ENCODE measurements around the gene SLC5A2. TPM values are rescaled to one million over a fixed set of nuclear protein-coding genes. Genes with fewer than 3 reads are reported as not detected.
"Not testable (repeated sequence)": the region's sequence is repeated elsewhere in the genome, so short reads cannot be mapped to it uniquely, and the experiment has no call there.

SLC5A2 gene
- total RNA-seq: 1 to 10 TPM in 1 of 2 experiments, under 1 TPM in 1; 0.53 to 1.0 TPM

DNA sequence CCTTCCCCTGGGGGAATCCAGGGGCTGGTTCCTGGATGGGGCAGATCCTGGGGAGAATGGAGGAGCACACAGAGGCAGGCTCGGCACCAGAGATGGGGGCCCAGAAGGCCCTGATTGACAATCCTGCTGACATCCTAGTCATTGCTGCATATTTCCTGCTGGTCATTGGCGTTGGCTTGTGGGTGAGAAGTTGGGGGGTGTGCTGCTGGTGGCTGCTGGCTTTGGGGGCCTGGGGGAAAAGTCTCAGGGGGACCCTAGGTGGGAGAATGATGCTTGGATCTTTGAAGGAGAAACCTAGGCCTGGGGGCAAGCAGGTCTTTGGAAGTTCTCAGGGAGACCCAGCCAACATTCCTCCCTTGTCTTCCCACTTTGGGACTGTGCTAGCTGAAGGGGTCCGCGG, at the start of gene SLC5A2:
SLC5A2 (plus strand) TSS at position 43 of the 400 bp plus-strand sequence; CDS start at position 57, 14 bp downstream.
- no peak for ATAC-seq (ENCODE audit: low read depth)
- POLR2A ChIA-PET: no interaction called here

DNA sequence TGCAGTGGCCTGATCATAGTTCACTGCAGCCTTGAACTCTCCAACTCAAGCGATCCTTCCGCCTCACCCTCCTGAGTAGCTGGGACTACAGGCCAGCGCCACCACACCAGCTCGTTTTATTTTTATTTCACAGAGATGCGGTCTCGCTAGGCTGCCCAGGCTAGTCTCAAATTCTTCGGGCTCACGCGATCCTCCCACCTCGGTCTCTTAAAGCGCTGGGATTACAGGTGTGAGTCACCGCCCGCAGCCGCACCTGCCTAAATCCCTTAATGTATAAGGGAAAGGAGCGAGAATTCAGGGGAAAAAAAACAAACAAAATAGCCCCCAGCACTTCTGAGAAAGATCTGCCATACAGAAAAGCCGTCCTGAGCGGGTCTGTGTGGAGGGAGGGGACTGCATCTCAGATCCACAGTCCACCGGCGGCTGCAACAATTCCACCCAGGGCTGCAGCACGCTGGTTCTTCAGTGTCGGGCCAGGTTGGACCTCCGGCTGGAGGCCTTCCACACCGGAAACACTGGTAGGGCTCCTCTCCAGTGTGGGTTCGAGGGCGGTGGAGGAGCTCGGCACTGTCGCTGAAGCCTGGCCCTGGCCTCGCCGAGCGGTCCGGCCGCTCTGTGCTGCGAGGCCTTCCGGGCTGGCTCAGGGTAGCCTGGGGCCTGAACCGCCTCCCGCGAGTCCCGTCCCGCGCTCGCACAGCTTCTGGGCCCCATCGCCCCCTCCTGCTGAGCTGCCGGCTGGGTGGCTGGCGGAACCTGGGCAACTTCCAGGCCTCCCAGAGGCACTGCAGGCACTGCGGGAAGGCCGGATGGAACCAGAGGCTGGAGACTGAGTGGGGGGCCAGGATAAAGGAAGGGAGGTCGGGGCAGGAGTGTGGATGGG, 47.3 kb upstream of the SLC5A2 start:
- Mint-ChIP-seq H3K27ac (no peak overlapping the region), H3K4me1 (peaks cover 19% of the 10 kb centered on the region), H3K27me3 (no peaks in the 10 kb centered on the region), H3K36me3 (no peaks in the 10 kb centered on the region), H3K4me3 (no peak overlapping the region), H3K9me3 (no peaks in the 10 kb centered on the region)
- no peak for DNase-seq
- POLR2A ChIA-PET: no interaction called here
- no peak for ATAC-seq (ENCODE audit: low read depth)

More for the DNA sequence above, at the start of gene SLC5A2:
- no peaks in the 10 kb centered on the region for H3K4me1 Mint-ChIP-seq
- peaks cover 3% of the 10 kb centered on the region for H3K27me3 Mint-ChIP-seq
- H3K27ac Mint-ChIP-seq: no peak within 1 kb of the TSS
- H3K36me3 Mint-ChIP-seq: no peaks in the 10 kb centered on the region
- no peak for DNase-seq
- no peak within 1 kb of the TSS for H3K4me3 Mint-ChIP-seq
- H3K9me3 Mint-ChIP-seq: no peaks in the 10 kb centered on the region

DNA sequence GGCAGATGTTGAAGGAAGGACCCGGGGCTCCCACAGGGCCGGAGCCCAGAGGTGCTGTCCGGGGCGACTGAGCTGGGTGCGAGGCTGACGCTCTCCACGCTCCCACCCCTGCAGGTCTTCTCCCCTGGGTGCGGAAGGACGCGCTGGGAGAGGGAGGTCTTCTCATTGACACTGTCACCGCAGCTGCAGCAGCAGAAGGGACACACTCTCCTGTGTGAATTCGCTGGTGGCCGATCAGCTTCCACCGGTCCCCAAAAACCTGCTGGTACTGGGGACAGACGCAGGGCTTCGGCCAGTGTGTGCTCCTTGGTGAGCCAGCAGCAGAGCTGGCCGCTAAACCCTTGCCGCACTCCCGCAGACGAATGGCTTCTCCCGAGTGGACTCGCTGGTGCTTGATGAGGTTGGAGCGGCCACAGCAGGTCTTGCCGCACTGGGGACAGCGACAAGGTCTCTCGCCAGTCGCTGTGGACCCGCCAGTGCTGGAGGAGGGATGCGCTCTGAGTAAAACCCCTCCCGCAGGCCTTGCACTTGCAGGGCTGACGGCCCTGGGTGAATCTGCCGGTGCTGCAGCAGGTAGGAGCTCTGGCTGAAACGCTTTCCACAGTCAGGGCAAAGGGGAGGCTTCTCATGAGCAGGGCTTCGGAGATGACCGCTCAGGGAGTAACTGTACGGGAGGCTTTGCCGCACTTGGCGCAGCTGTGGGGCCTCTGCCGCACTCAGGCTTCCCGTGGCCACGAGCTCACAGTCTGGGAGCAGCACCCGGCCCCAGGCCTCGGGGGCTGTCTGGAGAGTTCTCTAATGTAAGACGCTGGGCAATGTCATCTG, 46.5 kb upstream of the SLC5A2 start:
- DNase-seq (no peak), ATAC-seq (ENCODE audit: low read depth) (no peak)
- H3K4me3 Mint-ChIP-seq: no peak overlapping the region
- H3K9me3 Mint-ChIP-seq: no peaks in the 10 kb centered on the region
- H3K4me1 Mint-ChIP-seq: peaks cover 15% of the 10 kb centered on the region
- POLR2A ChIA-PET: interaction anchor here (1.2 kb wide), 1 partner anchor 256 kb away, joined by 3 read pairs; no protein-coding TSS in a partner anchor
- no peak overlapping the region for H3K27ac Mint-ChIP-seq
- H3K36me3 Mint-ChIP-seq: no peaks in the 10 kb centered on the region
- no peaks in the 10 kb centered on the region for H3K27me3 Mint-ChIP-seq

DNA sequence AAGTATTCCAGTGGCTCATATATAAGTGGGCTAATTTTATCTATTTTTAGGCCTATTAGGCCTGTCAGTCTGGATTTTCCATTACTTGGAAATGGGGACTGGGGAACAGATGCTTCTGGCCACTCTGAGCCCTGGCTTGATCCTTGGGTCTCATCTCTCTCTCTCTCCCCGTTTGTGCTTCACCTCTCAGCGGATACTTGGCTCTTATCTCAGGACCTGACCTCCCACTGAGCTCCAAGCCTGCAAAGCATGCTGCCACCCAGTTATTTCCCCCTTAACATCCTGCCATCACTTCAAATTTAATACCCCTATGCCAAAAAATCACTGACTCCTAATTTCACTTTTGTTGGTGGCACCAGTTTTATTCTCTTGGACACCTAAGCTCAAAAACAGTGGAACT, 44.5 kb upstream of the SLC5A2 start:
- no peak for ATAC-seq (ENCODE audit: low read depth)
- Mint-ChIP-seq H3K9me3 (no peaks in the 10 kb centered on the region), H3K4me3 (no peak overlapping the region), H3K27ac (no peak overlapping the region), H3K27me3 (no peaks in the 10 kb centered on the region), H3K4me1 (peaks cover 20% of the 10 kb centered on the region), H3K36me3 (no peaks in the 10 kb centered on the region)
- DNase-seq: no peak
- POLR2A ChIA-PET: interaction anchor here (0.5 kb wide), 1 partner anchor 236 kb away, joined by 3 read pairs; no protein-coding TSS in a partner anchor

DNA sequence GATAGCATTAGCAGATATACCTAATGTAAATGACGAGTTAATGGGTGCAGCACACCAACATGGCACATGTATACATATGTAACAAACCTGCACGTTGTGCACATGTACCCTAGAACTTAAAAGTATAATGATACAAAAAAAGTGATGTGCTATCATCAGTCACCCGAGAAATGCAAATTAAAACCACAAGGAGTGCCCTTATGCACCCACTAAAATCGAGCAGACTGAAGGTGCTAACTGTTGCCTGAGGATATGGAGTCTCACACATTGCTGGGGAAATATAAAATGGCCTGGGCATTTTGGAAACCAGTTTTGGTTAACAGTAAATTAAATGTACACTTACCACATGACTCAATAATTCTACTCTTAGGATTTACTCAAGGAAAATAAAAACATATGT, 43.9 kb upstream of the SLC5A2 start:
- DNase-seq; H3K9me3 Mint-ChIP-seq; H3K4me3 Mint-ChIP-seq; H3K36me3 Mint-ChIP-seq; H3K27ac Mint-ChIP-seq; H3K27me3 Mint-ChIP-seq; ATAC-seq (ENCODE audit: low read depth); POLR2A ChIA-PET: not testable (repeated sequence)
- H3K4me1 Mint-ChIP-seq: peaks cover 18% of the 10 kb centered on the region

GRCh38 chr16:31439519-31439918, 43.4 kb upstream of the SLC5A2 start:
- no peak for ATAC-seq (ENCODE audit: low read depth)
- no peaks in the 10 kb centered on the region for H3K36me3 Mint-ChIP-seq
- H3K9me3 Mint-ChIP-seq: no peaks in the 10 kb centered on the region
- no peak overlapping the region for H3K27ac Mint-ChIP-seq
- peaks cover 18% of the 10 kb centered on the region for H3K4me1 Mint-ChIP-seq
- H3K27me3 Mint-ChIP-seq: no peaks in the 10 kb centered on the region
- POLR2A ChIA-PET: interaction anchor here (0.8 to 0.9 kb wide), 2 partner anchors 13 to 237 kb away, joined by 3 read pairs; partner anchors contain the start of gene PYCARD
- H3K4me3 Mint-ChIP-seq: no peak overlapping the region
- no peak for DNase-seq

- no peaks in the 10 kb centered on the region for H3K27me3 Mint-ChIP-seq
- no peak overlapping the region for H3K27ac Mint-ChIP-seq
- H3K4me3 Mint-ChIP-seq: no peak overlapping the region
- ATAC-seq (ENCODE audit: low read depth): no peak
- no peaks in the 10 kb centered on the region for H3K9me3 Mint-ChIP-seq
- H3K4me1 Mint-ChIP-seq: peaks cover 18% of the 10 kb centered on the region
- H3K36me3 Mint-ChIP-seq: no peaks in the 10 kb centered on the region
- POLR2A ChIA-PET: interaction anchor here (0.6 to 1.0 kb wide), 4 partner anchors 12 to 392 kb away, joined by 3 to 7 read pairs (median 4); partner anchors contain the start of gene PYCARD
- DNase-seq: no peak
Observed at GRCh38 chr16:31440516-31441184, 42.3 kb upstream of the SLC5A2 start.

GRCh38 chr16:31441956-31442355, 41.0 kb upstream of the SLC5A2 start:
- peak overlapping the region; percentile 69 for H3K27ac Mint-ChIP-seq
- peaks cover 18% of the 10 kb centered on the region for H3K4me1 Mint-ChIP-seq
- H3K9me3 Mint-ChIP-seq: no peaks in the 10 kb centered on the region
- H3K36me3 Mint-ChIP-seq: no peaks in the 10 kb centered on the region
- POLR2A ChIA-PET: interaction anchor here (0.6 to 2.0 kb wide), 11 partner anchors 16 to 299 kb away, joined by 3 to 11 read pairs (median 6); partner anchors contain the start of genes FUS and PYCARD
- DNase-seq (no peak), ATAC-seq (ENCODE audit: low read depth) (no peak)
- H3K27me3 Mint-ChIP-seq: no peaks in the 10 kb centered on the region
- peak overlapping the region; percentile 69 for H3K4me3 Mint-ChIP-seq

DNA sequence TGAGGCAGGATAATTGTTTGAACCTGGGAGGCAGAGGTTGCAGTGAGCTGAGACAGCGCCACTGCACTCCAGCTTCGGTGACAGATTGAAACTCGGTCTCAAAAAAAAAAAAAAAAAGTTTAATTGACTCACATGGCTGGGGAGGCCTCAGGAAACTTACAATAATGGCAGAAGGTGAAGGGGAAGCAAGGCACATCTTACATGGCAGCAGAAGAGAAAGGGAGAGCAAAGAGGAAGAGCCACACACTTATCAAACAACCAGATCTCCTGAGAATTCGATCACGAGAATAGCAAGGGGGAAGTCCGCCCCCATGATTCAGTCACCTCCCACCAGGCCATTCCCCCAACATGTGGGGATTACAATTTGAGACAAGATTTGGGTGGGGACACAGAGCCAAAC, 37.0 kb upstream of the SLC5A2 start:
- not testable (repeated sequence) for H3K4me1 Mint-ChIP-seq; ATAC-seq (ENCODE audit: low read depth); H3K27ac Mint-ChIP-seq; H3K9me3 Mint-ChIP-seq; H3K36me3 Mint-ChIP-seq; DNase-seq; H3K4me3 Mint-ChIP-seq; H3K27me3 Mint-ChIP-seq
- POLR2A ChIA-PET: interaction anchor here (0.7 to 1.1 kb wide), 2 partner anchors 61 to 245 kb away, joined by 3 to 5 read pairs; no protein-coding TSS in a partner anchor

GRCh38 chr16:31451201-31451600, 31.7 kb upstream of the SLC5A2 start:
- no peak for ATAC-seq (ENCODE audit: low read depth)
- Mint-ChIP-seq H3K36me3 (peaks cover 9% of the 10 kb centered on the region), H3K27me3 (no peaks in the 10 kb centered on the region), H3K9me3 (no peaks in the 10 kb centered on the region), H3K27ac (peak overlapping the region; percentile 3), H3K4me3 (no peak overlapping the region), H3K4me1 (peaks cover 27% of the 10 kb centered on the region)
- no peak for DNase-seq
- POLR2A ChIA-PET: interaction anchor here (0.8 to 1.0 kb wide), 2 partner anchors 9 to 377 kb away, joined by 3 read pairs; partner anchors contain the start of genes ZNF646 and ZNF668

DNA sequence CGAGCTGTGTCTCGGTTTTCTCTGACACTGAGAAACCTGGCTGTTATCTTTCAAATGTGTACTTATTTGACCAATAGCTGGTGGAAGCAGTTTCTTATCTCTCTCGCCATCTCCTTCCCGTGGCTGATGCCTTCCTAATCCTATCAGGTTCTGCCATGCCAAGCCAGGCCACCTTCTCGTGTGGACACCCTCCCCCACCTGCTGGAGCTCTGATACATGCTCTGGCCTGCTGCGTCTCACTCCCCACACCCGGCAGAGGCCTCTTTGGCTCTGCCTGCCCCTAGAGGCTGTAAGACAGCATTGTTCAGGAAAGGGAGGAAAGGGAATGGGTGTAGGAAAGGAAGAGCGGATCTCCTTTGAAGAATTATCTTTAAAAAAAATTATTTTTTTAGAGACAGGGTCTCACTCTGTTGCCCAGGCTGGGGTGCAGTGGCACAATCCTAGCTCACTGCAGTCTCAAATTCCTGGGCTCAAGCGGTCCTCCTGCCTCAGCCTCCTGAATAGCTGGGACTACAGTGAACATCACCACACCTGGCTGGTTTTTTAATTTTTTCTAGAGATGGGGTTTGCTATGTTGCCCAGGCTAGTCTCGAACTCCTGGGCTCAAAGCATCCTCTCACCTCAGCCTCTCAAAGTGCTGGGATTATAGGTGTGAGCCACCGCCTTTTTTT, 31.1 kb upstream of the SLC5A2 start:
- Mint-ChIP-seq H3K27ac (no peak overlapping the region), H3K27me3 (no peaks in the 10 kb centered on the region), H3K36me3 (peaks cover 11% of the 10 kb centered on the region), H3K4me3 (no peak overlapping the region), H3K9me3 (no peaks in the 10 kb centered on the region), H3K4me1 (peaks cover 30% of the 10 kb centered on the region)
- POLR2A ChIA-PET: interaction anchor here (0.6 to 1.0 kb wide), 4 partner anchors 9 to 378 kb away, joined by 3 read pairs; partner anchors contain the start of genes ZNF646 and ZNF668
- DNase-seq: no peak
- ATAC-seq (ENCODE audit: low read depth): no peak

- no peak for ATAC-seq (ENCODE audit: low read depth)
- Mint-ChIP-seq H3K4me3 (no peak overlapping the region), H3K27ac (peak overlapping the region; percentile 51), H3K9me3 (no peaks in the 10 kb centered on the region), H3K36me3 (peaks cover 13% of the 10 kb centered on the region), H3K27me3 (no peaks in the 10 kb centered on the region), H3K4me1 (peaks cover 33% of the 10 kb centered on the region)
- POLR2A ChIA-PET: interaction anchor here (0.7 kb wide), 1 partner anchor 13 kb away, joined by 3 read pairs; no protein-coding TSS in a partner anchor
- no peak for DNase-seq
Observed at GRCh38 chr16:31452631-31453106, 30.3 kb upstream of the SLC5A2 start.
